GM21381 (cell line): ENCODE results near the gene ARHGAP29.
"Not testable (repeated sequence)": the region's sequence is repeated elsewhere in the genome, so short reads cannot be mapped to it uniquely, and the experiment has no call there.

Experiments used
- ATAC-seq: cut with Tn5 transposase; IDR thresholded peaks from one replicate; pipeline ENCODE4 v1.9.1; 2021; ENCODE audit warnings: mild to moderate bottlenecking, moderate library complexity; ENCODE audit not compliant: unreplicated experiment

ARHGAP29 gene

DNA sequence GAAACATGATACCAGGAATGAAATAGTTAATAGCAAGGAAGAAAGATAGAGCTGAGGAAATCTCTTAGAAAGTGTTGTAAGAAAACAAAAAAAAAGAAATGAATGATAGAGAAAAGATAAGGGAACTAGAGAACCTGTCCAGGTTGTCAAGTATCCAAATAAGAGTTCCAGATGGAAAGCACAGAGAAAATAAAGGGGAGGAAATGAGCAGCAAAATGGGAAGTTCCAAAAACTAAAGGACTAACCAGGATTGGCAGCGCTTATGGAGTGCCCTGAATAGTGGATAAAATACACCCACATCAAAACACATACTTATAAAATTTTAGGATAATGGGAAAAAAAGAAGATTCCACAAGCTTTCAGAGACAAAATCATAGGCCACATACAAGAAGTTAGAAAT lies 55.2 kb downstream of the ARHGAP29 start:
- no peak for ATAC-seq

DNA sequence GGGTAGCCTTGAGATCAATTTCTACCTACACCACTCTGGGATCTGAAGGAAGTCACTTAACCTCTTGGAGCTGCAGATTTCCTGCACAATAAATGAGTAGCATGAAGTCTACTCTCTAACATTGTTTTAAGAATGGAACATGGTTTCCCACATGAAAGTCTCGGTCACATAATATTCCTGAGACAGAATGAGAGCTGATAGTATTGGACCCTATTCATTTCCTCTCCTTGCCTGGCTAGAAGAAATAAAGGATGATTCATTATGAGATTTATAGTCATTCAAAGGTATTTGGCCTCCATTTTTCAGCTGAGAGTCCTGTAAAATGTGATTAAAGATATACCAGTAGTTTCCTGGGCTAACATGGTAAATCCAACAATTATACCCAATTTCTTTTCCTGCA lies 56.7 kb downstream of the ARHGAP29 start:
- ATAC-seq: no peak

DNA sequence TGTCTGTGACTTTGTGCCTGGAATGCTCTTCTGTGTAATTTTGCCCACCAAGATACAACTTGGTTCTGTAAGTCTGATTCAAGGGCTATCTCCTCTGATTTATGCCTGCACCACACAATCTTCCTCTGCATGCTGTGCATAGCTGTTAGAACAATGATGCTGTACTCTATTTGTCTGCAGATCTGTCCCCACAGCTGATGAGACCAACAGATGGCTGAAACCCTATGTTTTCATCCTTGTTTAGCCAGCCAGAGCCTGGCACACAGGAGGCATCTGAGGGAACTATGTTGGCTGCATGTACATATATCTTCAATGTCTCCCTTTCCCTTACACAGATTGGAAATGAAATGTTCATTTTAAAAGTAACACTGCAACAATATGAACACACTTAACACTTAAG lies 58.5 kb downstream of the ARHGAP29 start:
- no peak for ATAC-seq

DNA sequence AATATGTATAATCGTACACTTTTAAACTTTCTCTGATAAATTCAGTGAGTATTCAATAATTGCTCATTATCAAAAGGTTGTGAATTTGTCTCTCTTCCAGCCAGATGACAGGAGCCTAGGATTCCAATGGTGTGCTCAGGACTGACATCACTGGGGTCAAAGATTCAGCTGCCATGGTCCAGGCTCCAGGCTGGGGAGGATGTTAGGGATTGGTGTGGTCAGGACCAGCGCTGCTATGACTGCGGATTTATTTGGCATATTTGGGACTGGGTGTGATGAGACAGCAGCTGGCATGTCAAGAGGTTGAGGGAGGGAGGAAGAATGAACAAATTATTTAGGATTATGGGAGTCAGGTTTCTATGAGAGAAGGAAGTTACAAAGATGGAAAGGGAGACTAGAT lies 68.3 kb downstream of the ARHGAP29 start:
- ATAC-seq: no peak

DNA sequence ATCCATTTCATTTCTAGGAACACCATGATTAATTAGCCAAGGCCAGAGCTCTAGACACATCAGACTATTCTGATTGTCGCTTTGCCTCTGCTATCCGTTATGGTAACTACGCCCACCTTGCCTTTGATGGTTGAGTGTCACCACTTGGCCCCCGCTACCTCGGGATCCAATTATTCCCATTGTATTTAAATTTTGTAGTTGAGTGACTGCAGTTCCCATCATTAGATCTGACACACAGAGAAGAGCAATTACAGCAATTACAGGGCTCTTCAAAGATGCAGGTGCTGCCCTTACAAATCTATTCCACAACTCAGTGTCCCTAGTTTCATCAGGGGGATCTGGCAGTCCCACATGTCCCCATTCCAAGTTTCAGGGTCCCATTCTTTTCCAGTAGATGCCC lies 71.5 kb downstream of the ARHGAP29 start:
- ATAC-seq: no peak

DNA sequence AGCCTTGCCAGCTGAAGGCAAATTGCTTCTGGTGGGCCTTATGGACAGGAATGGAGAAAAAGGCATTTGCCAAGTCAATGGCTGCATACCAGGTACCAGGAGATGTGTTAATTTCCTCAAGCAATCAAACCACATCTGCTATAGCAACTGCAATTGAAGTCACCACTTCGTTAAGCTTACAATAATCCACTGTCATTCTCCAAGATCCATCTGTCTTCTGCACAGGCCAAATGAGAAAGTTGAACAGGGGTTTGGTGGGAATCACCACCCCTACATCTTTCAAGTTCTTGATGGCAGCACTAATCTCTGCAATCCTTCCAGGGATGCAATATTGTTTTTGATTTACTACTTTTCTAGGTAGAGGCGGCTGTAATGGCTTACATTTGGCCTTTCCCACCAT lies 72.5 kb downstream of the ARHGAP29 start:
- not testable (repeated sequence) for ATAC-seq

DNA sequence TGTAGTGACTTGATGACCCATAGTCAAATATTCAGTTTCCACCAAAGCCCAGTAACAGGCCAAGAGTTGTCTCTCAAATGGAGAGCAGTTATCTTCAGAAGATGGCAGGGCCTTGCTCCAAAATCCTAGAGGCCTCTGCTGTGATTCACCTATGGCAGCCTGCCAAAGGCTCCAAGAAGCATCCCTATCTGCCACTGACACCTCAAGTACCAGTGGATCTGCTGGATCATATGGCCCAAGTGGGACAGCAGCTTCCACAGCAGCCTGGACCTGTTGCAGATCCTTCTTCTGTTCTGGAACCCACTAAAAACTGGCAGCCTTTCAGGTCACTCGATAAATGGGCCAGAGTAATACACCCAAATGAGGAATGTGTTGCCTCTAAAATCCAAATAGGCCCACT lies 73.3 kb downstream of the ARHGAP29 start:
- ATAC-seq: not testable (repeated sequence)

DNA sequence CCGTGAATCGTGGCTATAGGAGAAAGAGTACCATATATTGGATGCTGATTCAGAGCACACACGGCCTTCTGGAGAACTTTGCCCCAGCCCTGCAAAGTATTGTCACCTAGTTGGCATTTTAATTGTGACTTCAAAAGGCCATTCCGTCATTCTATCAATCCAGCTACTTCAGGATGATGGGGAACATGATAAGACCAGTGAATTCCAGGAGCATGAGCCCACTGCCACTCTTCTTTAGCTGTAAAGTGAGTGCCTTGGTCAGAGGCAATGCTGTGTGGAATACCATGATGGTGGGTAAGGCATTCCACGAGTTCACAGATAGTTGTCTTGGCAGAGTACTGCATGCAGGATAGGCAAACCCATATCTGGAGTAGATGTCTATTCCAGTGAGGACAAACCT lies 74.1 kb downstream of the ARHGAP29 start:
- not testable (repeated sequence) for ATAC-seq

DNA sequence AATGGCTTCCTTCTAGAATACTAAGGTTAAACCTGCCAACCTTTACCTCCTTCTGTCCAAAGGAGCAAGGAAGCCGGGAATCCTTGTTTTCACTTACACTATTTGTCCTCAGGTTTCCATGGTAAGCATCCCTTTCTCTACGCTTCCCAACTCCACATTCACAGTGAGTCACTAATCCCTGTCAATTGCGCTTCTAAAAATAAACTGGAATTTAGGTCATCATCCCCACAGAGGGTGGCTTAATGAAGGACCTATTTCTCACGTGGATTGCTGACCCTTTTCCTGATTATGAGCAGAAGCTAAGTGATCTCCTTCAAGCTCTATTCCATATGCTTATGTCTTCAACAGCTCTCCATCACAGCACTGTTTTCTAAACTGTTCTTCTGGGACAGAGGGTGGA lies 76.6 kb downstream of the ARHGAP29 start:
- no peak for ATAC-seq

DNA sequence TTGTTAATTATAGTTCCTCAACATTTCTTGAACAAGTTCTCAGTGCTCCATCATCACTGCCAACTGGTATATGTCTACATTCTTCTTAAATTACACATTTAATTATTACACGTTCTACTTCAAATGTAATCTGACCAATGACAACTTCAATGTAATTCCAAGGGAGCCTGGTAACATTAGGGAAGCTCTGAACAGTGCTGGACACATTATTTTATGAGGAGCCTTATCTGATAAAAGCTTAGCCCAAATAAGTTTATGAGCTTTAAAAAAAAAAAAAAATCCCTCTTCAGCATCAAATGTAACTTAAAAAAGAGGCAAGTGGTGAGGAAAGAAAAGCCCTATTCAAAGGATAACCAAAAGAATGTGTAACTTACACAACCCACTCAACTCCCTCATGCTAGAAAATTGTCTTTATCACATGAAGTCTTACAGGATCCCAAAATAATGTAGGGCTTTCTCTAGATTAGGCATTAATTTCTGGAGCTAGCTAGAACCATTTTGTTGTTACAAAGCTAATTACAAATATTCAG lies 81.2 kb downstream of the ARHGAP29 start:
- ATAC-seq: no peak

DNA sequence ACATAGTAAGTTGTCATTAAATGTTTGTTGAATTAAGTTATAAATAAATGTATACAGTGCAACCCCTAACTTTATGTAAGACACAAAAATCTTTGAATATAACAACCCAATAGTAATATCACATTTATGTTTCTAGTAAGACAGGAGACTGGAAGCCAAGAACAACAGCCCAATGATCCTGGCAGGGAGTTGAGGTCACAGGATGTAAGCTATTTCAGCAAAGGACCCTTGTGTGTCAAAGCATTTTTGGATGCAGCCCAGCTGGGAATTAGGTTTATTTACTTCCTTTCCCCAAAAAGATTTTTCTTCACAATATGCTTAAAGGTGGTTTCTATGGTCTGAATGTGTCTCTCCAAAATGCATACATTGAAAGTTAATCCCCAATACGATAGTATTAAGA lies 82.4 kb downstream of the ARHGAP29 start:
- ATAC-seq: no peak

DNA sequence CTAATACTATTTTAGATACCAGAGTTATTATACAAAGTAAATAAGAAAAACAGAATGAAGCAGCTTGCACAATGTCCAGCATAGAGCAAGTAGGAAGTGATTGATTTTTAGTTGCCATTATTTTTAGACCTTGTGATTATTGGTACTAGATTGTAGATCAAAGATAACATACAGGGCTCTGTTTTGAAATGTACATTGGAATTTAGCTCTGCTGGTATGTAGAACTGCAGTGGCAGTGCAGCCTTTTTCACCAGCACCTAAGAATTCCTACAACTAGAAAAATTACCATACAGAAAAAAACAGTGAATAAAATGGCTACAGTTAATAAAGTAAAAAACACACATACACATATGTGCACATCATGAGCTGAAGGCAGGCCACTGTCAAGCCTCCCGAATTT lies 84.3 kb downstream of the ARHGAP29 start:
- no peak for ATAC-seq

DNA sequence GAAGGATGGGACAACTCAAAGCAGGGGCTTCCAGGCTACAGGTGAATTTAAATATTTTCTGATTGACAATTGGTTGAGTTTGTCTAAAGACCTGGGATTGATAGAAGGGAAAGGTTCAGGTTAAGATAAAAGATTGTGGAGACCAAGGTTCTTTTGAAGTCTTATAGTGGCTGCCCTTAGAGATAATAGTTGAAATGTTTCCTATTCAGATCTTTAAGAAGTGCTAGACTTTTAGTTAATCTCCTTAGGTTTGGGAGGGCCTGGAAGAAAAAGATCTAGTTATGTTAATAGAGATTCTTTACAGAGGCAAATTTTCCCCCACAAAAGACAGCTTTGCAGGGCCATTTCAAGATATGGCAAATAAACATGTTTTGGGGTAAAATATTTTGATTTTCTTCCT lies 88.2 kb downstream of the ARHGAP29 start:
- ATAC-seq: not testable (repeated sequence)

DNA sequence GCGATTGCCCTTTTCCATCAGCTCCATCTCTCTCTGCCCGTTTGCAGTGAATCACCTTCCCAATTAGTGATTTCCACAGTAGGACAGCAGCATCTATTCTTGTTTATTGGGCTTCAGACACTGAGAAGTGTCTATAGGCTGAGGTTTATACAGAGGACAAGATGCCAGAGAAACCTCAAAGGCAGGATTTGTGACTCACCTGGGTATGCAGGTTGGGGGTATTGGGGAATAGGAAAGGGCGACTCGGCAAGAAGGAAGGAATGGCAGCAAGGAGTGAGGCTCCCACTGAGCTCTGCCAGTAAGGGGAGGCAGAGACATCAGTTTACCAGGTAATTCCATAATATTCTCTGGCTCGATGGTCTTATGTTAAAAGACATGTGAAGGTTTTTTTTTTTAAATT lies 91.1 kb downstream of the ARHGAP29 start:
- ATAC-seq: no peak

DNA sequence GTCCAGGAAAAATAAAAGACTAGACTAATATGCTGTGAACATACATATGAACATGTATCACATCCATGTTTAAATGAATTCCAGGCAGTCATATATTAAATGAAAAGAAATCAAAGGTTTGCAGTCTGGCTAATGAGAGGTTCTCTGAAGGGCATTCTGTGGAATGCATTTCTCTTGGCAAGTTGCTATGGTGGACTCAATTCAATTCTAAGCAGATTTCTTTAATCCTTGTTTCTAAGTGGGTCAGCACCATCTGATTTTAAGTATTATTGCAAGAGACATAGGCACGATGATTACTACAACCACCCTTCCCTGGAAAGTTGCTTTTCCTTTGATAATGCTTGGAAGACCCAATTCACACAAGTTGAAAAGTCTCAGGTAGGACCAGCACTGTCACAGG lies 92.5 kb downstream of the ARHGAP29 start:
- ATAC-seq: no peak

DNA sequence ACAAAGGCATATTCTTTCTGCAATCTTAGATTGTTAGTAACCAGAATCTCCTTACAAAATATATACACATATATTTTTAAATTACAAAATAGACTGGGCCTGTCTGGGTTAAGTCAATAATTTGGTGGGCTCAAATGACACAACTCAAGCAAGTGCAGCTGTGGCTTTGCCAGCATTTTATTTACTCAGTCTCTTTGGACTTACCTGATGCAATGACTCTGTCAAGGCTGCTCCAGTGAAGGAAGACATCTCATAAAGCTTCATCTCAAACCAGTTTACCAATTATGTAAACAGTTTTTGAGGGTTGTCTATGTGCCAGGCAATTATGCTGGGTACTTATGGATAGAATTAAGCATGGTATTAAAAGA lies 93.6 kb downstream of the ARHGAP29 start:
- ATAC-seq: no peak

DNA sequence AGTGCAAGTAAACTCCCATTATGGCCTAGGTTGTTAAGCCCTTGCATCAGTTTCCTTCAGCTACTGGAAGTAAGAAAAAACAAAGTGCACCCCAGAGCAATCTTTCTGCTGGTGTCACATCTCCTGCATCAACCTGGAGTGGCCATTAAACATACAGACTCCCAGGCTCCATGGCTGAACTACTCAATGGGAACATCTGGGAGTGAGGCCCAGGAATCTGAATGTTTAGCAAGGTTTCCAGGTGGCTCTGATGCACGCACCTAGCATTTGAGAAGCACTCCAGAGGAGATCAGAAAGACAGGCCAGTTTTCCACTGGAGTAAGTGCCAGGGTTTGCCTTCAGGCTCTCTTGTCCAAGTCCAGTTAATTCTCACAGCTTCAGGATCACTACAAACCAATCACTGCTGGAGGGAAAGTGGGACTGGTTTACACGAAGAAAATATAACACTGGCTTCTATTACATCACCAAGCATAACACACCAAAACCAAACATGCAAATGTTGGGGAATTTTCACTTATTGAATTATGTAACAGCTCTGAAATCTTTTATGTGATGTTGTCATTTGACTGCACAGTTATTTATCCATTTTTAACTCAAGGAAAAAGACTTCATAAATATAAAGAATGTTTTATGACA lies 94.1 kb downstream of the ARHGAP29 start:
- ATAC-seq: no peak

DNA sequence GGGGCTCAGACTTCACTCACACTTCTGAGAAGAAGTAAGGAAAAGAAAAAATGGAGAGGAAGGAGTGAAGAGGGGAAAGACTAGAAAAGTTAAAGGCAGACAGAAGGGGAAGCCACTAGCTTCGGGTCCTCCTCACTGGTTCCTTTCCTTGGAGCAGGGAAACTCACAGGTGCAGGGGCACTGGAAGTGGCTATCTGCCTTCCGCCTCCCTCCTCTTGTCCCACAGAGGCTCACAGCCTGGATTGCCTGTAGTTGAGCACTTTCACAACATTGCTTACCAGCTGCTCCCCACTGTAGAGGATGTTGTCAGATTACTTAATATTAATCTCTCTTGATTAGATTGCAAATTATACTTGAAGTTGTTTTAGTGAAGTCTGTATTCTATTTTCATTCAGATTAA lies 94.8 kb downstream of the ARHGAP29 start:
- no peak for ATAC-seq

DNA sequence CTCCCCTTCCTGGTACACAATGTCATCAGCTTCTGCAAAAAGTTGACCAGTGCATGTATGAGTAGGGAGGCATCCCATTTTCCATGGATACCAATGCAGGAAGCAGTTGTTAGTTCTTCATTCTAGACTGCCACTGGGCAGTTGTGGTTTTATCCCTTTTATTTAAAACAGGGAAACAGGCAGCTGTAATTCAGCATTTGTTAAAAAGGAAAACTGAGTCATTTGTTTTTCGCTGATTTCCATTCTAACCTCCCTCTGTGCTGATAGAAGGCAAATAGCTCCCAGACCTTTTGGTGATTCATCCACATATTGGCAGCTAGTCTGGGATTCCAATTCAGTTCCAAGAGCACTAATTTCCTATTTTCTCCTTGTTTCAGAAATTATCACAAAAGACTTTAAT lies 95.4 kb downstream of the ARHGAP29 start:
- ATAC-seq: no peak

DNA sequence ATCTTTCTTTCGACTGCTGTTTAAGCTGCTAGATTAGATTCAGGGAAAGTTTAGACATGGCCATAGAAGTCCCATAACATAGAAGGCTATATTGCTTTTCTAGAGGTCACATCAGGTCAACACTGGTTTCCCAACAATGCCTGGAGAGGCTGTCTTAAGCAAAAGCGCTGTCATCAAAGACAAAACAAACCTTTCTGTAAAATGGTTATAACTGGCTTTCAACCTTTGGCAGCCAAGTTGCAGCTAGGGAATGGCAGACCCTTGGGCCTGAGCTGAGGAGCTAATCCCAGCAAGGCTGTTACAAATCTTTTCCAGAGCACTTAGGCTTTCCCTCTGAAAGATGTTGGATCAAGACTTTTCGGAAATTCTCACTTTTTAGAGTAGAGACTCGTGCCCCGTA lies 105.3 kb downstream of the ARHGAP29 start:
- ATAC-seq: no peak

DNA sequence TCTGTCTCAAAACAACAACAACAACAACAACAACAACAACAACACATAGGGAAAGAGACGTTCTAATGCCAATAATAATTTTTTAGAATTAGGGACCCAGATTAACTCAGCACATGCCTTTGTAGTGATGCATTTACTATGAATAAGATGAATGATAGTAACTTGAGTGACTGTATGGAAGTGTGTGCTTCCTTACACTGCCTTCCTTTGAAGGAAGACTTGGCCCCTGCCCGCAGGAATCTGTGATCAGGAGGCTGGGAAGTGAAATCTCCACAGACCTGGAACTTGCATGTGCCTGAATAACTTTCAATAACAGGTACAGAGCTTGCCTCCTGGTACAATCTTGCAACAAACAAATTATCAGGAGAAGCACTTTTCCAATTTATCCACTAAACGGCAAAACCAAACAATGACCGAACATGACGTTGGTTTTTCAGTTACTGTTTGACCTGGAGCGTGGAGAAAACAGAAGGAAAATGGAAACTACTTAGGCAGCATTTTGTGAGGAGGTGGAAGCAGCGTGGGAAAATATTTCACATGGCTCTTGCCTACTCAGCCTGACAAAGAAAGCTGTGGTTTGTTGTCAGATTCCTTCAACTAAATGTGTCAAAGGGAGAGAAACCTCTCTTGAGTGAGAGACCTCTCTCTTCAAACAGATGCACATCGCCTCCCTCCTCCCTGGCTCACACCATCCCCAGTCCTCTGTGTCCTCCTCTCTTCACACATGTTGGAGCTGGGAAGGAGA lies 106.4 kb downstream of the ARHGAP29 start:
- no peak for ATAC-seq

DNA sequence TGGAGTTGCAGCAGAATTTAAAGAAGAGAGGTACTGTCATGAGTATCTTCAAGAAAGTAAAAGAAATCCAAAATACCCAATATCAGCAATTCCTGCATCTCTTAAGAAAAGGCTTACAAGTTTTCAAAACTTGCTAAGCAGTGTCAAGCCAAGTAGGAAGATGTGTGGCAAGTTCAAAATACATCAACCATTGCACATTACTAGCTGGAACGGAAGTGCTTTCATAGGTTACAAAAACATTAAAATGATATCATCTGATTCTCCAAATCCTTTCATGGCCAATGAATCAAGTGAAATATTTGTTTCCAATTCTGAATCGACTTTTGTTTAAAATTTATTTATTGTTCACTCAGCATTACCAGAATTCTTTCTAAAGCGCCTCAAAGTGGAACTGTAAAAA lies 110.7 kb downstream of the ARHGAP29 start:
- ATAC-seq: no peak
